GM21619 (cell line): ENCODE measurements around the gene SGSM2.

Experiments used
- ATAC-seq: cut with Tn5 transposase; IDR thresholded peaks from one replicate; pipeline ENCODE4 v1.9.1; 2021; ENCODE audit not compliant: unreplicated experiment

Gene SGSM2

DNA sequence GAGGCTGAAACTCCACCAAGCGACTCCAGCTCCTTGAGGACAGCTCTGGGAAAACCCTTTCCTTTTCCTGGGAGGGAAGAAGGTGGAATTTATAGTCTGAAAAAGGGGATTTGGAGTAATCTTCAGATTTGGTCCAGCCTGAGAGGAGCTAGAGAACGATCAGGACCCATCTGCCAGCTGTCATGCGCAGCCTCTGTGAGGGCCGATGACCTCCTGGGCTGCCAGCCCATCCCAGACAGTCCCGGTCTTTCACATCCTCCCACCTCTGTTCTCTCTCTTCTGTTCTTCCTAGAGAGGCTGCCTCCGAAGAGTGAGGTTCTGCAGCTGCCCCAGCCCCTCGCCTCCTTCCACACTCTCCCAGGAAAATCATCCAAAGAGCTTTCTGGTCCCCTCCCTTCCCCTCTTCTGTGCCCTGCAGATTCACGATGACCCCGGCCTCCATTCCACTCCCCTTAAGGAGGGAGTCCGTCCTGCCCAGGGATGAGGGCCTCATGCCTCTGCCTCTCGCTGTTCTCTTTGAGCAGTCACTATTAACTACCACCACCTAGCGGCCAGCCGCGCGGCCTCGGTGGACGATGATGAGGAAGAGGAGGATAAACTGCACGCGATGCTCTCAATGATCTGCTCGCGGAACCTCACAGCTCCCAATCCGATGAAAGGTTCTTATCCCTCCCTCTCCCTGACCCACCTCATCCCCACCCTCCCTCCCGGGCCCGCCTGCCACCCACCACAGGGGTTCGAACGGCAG, 29.6 kb downstream of the SGSM2 start:
- no peak for ATAC-seq

DNA sequence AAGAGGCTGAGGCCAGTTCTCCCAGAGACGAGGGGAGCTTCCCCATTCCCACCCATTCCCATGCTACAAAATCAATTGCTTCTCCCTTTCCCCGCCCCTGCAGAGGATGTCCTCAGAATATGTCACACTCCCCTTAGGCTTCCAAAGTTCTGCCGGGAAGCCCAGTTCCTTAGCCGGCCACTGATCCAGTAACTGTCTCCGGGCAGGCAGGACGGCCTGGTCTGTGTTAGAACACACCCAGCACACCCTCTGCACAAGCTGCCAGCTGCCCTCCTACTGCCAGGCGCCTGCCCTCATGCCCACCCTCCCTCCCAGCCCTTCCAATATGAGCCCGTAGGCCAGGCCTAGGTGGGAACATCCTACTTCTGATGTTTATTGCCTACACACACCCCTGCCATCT, 31.1 kb downstream of the SGSM2 start:
- no peak for ATAC-seq

DNA sequence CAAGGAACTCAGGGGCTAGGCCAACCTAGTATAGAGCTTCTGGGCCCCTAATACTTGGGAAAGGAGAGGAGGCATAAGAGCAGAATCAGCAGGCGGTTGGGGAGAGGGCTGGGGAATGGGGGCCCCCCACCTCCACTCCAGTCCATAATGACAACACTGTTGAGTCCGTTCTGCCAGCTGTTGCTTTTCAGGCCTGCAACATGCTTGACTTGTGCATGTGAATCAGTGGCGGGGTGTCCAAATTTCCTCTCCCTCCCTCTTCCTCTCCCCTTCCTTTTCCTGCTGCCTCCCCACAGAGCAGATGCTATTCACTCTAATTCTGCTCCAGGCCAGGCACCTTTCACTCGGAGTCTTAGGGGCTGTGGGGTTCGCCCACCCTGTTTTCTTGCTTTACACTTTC, 31.7 kb downstream of the SGSM2 start:
- no peak for ATAC-seq

DNA sequence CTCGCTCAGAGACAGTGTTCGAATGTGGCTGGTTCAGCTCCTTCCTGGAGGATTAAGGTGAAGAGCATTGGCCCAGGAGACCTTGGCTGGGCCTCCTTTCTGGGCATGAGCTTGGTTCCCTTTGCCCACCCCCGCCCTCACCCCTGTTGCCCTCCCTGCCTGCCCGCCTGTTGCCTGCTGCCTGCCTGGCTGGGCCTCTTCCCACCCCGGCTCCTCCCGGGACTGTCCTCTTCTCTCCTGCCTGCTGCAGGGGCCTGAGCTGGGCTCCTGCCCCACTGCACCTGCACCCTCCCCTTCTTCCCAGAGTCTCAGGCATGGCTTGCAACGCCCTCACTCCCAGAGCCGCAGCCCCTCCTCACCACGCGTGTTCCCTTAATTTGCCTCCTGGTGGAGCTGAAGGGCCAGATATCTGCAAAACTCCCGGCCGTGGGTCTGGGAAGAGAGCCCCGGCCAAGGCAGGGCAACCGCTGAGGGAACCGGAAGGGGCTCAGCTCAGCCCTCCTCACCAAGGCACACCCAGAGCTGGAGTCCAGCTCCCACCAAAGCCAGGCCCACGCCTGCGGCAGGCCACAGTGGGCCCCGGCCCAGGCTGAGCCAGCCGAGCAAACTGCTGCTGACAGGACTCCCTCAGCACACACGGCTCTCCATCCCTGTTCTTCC, 32.4 kb downstream of the SGSM2 start:
- no peak for ATAC-seq

DNA sequence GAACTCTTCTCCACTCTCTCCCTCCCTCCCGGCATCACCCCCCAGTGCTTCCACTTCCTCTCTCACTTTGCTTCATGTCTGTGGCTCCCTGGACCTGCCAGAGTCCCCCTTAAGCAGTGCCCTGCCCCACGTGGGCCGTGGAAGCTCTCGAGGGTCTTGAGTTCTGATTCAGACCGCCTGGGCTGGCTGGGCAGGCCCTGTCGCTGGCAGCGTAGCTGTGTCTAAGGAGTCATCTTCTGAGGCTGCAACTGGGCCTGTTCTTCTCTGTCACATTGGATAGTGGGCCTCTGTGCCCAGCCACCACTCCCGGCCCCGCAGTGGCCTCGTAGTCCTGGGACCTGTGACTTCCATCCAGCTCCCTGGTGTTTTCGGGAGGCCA, 32.9 kb downstream of the SGSM2 start:
- ATAC-seq: no peak

DNA sequence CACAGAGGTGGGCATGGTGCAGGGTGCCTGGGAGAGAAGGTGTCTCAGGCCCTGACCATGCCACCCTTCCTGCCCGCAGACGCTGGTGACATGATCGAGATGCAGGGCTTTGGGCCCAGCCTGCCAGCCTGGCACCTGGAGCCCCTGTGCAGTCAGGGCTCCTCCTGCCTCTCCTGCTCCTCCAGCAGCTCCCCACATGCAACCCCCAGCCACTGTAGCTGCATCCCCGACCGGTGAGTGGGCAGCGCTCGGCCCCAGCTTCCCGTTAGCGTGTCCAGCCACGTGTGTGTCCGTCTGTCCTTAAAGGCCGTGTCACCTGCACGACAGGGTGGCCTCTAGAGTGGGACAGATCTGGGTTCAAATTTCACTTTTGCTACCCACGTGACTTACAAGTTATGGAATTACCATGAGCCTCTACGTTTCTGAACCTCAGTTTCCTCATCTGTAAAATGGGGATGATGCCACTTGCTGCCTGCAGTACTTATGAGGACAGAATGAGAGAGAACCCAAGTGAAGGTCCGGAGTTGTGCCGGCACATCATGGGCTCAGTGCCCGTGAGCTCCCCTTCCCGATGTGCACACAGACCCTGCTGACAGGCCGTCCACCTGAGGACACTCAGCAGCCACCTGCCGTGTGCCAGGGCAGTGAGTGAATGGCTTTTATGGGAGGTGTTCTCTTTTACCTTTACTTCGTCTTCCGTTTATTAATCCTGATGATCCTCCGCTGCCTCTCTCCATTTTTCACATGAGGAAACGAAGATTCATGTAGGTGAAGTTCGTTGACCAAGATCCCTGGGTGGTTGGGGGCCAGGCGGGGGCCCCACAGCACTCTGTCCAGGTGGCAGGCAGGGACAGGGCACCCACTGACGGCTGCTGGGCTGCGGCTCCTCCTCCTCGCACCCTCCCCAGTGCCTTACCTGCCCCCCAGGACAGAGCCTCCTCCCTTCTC, 34.2 kb downstream of the SGSM2 start:
- ATAC-seq: no peak

DNA sequence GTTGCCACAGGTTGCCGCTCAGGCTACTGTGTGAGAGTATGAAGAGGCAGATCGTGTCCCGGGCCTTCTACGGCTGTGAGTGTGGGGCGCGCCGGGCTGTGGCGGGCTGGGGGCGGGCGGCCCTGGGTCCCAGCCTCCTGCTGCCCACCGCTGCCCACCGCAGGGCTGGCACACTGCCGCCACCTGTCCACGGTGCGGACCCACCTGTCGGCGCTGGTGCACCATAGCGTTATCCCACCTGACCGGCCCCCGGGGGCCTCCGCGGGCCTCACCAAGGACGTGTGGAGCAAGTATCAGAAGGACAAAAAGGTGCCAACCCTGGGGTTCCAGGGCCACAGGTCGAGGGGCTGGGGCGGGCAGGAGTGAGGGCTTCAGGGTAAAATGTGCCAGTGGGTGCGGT, 34.9 kb downstream of the SGSM2 start:
- no peak for ATAC-seq

DNA sequence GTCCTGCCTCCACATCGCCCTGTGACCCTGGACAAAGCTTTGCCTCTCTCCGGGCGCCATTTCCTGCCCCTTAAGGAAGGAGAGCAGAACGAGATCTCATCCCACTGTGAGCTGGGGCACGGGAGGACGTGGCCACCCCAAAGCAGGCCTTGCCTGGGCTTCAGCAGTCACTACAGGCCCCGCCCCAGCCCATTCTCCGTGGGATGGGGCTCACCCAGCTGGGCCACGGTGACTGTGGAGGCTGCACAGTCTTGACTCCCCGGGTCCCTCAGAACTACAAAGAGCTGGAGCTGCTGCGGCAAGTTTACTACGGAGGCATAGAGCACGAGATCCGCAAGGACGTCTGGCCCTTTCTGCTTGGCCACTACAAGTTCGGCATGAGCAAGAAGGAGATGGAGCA, 35.4 kb downstream of the SGSM2 start:
- no peak for ATAC-seq

DNA sequence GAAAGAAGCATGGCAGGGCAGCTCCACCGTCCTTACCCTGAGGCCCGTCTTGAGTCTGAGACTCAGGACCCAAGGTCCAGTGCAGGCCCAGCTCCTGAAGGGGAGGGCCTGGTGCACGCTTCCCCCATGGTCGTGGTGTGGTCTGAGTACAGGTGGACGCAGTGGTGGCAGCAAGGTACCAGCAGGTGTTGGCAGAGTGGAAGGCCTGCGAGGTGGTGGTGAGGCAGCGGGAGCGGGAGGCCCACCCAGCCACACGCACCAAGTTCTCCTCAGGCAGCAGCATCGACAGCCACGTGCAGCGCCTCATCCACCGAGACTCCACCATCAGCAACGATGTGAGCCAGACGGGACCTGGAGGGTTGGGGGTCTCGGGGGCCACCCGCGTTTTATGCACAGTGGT, 35.9 kb downstream of the SGSM2 start:
- ATAC-seq: no peak

DNA sequence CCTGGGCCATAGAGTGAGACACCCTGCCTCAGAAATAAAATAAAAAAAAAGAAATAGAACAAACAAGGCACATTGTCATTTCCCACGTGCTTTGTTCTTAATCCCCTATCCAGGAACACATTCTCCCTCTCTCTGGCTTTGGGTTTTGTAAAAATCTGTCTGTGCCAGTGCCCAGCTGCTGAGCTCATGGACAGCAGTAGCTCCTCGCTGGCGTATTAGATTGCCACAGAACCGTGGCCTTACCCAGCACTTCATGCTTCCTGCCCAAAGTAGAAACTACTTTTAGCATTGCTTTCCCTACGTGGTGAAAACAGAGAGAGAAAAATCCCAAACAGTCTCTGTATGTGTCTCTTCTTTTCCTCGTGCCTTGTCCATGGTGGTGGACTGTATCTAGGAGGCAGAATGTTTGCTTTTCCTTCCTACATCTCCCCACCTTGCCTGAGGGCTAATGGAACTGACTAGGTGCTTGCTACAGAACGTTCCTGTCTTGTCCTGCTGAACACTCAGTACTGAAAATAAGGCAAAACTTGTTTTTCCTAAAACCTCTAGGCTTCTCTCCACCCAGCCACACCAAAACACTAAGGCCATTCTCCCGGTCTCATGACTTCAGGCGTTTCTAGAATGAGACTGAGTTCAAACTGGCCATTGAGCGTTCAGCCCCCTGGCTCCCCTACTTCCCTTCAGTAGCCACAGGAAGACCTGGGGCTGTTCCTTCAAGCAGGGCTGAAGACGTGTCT, 37.4 kb downstream of the SGSM2 start:
- ATAC-seq: no peak

DNA sequence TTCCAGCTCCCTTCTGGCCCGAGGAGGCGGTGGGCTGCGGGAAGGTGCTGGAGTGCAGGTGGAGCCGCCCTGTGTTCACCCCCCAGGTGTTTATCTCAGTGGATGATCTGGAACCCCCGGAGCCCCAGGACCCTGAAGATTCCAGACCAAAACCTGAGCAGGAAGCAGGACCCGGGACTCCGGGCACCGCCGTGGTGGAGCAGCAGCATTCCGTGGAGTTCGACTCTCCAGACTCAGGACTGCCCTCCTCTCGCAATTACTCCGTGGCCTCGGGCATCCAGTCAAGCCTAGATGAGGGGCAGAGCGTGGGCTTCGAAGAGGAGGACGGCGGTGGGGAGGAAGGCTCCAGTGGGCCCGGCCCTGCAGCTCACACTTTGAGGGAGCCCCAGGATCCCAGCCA, 38.1 kb downstream of the SGSM2 start:
- no peak for ATAC-seq

DNA sequence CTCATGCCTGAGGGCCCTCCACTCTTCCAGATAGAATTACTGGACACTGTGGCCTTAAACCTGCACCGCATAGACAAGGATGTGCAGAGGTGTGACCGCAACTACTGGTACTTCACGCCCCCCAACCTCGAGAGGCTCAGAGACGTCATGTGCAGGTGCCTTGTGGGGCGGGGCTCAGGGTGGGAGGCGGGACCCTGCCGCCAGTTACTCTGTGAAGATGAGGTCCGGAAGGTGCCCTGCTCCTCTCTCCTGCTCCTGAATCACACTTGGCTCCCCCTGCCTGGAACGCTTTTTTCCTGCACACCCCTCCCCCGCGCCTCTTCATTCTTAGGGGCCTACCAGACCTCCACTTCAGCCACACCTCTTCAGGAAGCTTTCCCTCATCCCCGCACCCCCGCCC, 38.8 kb downstream of the SGSM2 start:
- ATAC-seq: no peak

DNA sequence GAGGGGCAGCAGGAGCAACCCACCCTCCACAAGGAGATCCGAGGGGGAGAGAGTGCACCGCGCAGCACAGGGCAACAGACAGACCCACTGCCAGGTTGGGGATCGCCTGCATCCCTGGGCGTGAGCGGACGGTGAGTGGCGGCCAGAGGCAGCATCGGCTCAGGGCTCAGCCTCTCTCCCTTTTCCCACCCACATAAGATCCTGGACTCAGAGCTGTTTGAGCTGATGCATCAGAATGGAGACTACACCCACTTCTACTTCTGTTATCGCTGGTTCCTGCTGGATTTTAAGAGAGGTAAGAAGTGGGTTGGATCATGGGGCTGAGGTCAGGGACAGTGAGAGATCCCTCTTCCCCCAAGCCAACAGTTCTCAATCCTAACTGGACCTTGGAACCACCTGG, 40.4 kb downstream of the SGSM2 start:
- no peak for ATAC-seq

DNA sequence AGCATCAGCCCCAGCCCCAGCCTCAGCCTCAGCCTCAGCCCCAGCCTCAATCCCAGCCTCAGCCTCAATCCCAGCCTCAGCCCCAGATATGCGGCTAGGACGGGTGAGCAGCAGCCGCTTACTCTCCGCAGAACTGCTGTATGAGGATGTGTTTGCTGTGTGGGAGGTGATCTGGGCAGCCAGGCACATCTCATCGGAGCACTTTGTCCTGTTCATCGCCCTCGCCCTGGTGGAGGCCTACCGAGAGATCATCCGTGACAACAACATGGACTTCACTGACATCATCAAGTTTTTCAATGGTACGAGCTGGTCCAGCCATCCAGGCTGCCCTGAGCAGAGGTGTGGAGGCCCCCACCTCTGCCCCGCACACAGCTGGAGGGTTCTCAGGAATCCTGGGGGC, 41.6 kb downstream of the SGSM2 start:
- ATAC-seq: no peak

DNA sequence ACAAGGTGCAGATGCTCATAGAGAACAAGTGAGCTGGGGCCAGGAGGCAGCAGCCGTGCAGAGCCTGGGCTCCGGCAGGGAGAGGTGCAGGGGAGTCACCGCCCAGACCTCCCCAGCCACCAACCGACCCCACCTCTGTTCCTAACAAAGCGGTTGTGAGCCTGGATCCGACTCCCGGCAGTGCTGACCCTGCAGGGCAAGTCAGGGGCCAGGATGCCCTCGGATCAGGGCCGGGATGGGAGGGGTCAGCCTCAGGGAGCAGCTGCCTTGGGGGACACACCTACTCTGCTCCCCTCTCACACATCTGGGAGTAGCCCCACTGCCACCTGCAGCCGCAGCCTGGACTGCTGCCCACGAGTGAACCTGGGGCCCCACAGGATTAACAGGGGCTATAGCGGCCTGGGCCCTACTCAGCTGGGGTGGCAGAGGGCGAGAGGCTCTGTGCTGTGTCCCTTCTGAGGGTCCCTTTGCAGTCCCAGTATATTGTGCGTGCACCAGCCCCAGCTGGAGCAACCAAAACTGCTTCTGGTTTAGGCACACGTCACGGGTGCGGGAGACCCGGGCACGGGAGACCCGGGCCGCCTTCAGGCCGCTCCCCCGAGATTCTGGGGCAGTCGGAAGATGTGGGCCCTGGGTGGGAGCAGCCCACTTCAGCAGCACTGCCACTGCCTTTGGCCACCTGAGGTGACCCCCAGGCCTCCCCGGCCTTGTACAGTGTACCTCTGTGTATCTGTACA, 42.4 kb downstream of the SGSM2 start:
- ATAC-seq: no peak

DNA sequence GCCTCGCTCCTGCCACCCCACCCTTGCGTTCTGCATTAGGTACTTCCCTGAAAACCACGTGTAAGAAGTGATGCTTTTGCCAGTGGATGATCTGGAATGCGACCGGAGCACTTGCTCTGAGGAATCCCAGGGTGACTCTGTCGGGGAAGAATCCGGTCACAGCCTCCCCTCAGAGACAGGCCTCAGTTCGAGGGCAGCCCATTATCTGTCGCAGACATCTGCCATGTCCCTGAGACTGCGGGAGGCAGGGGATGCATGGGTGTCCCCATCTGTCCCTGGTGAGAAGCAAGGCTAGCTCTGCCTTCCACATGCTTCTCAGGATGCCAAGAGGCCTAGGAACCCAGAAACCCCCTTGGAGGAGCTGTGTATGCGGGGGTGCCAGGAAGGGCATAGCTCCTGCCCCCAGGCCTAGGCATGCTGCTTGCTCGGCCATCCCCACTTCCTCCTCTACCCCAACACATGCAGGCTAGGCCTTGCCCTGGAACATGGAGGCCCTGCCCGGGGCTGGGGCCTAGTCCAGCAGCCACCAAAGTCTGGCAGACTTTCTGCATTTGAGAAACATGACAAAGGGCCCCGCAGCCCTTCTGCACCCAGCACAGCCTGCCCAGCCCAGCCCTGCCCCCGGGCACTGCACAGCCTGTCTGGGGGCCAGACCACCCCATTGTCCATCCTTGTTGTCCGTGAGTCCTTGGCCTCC, 43.1 kb downstream of the SGSM2 start:
- no peak for ATAC-seq

DNA sequence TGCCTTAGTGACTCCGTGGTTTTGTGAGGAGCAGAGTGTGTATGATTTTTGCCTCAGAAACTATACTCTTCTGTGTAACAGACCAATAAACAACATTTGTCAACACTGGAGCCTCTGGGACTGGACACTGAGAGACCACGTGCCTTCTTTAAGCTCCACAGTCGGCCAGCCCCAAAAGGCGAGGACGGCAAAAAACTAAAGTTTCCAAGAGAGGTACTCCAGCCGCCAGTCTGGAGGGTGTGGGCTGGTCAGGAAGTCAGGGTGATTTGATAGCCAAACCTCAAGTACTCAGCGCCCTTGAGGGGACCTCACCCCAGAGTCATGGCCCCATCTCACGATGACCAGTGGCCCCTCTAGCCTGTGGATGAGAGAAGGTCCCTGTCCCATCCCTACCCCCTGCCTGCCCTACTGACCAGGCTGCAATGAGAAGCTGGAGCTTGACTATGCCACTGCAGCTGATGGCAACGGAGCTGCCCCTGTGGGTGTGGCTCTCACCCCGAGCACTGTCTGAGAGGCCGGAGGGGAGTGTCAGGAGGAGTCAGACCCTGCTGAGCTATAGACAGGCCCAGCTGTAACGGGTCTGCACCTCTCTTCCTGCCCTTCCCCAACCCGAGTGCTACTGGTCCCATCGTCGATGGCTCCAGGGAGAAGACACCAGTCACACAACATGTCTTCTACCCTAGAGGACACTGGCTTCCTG, 43.8 kb downstream of the SGSM2 start:
- ATAC-seq: no peak

DNA sequence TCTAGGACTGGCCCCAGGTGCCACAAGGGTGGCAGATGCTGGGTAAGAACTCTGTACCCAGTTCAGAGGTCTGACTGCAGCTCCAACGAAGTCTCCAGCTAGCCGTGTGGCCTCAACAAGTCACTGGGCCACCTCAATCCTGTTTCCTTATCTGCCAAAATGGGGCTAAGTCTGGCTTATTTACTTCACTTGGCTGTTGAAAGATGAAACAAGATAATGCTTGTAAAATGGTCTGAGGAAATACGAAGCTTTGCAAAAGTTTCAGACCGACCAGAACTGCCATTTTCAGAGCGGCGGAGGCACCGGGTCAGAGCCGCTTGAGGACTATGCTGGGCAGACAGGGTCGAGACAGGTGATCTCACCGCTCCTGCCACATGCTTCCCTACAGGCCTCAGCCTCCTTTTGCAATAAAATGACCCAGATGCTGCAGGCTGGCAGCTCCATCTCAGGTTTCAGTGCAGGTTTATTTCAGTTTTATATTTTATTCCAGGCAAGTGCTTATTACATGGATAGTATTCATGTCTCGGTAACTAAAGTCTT, 46.4 kb downstream of the SGSM2 start:
- no peak for ATAC-seq
